Stimulated activated CD4-positive, alpha-beta T cell treated with anti-CD3 and anti-CD28 coated beads, TNF-alpha, amount 100 ng/mL, for 1 hour (primary cell): ENCODE data around the gene DHRS3.
A peak's percentile ranks its signal among the peaks of the same experiment; 100 is the strongest.

Experiments used
- DNase-seq, 3 donors: peaks; one replicate each; pipeline ENCODE4 v3.0.0-alpha.2; 2020; ENCODE audit warnings: low read depth in 3 of 3, low spot score in 1 of 3

Gene DHRS3

GRCh38 chr1:12617511-12617900, 504 bp downstream of the DHRS3 start:
- DNase-seq: no peak

- no peak for DNase-seq
Measured at GRCh38 chr1:12616709-12617373, 1.2 kb downstream of the DHRS3 start.

GRCh38 chr1:12615865-12616708, 1.9 kb downstream of the DHRS3 start:
- no peak for DNase-seq

- DNase-seq: no peak
Measured at GRCh38 chr1:12615159-12615864, 2.7 kb downstream of the DHRS3 start.

- no peak for DNase-seq
Measured at GRCh38 chr1:12614402-12615158, 3.4 kb downstream of the DHRS3 start.

GRCh38 chr1:12613180-12613579, 4.8 kb downstream of the DHRS3 start:
- DNase-seq: no peak

GRCh38 chr1:12610941-12611340, 7.1 kb downstream of the DHRS3 start:
- no peak for DNase-seq

GRCh38 chr1:12610305-12610935, 7.6 kb downstream of the DHRS3 start:
- DNase-seq: no peak

- no peak for DNase-seq
Measured at GRCh38 chr1:12609469-12610003, 8.5 kb downstream of the DHRS3 start.

GRCh38 chr1:12608311-12608957, 9.6 kb downstream of the DHRS3 start:
- DNase-seq: no peak

GRCh38 chr1:12607263-12607662, 10.7 kb downstream of the DHRS3 start:
- DNase-seq: no peak

GRCh38 chr1:12604986-12605385, 13.0 kb downstream of the DHRS3 start:
- no peak for DNase-seq

GRCh38 chr1:12604114-12604874, 13.7 kb downstream of the DHRS3 start:
- peak in 2 of 3 donors; percentile 37 to 47 for DNase-seq

- DNase-seq: no peak
Measured at GRCh38 chr1:12603224-12603623, 14.8 kb downstream of the DHRS3 start.

- no peak for DNase-seq
Measured at GRCh38 chr1:12602659-12603024, 15.4 kb downstream of the DHRS3 start.

- no peak for DNase-seq
Measured at GRCh38 chr1:12601700-12602658, 16.0 kb downstream of the DHRS3 start.

GRCh38 chr1:12600880-12601633, 17.0 kb downstream of the DHRS3 start:
- DNase-seq: no peak
